ENCODE data around the gene KLRD1.
A peak's percentile ranks its signal among the peaks of the same experiment; 100 is the strongest.

KLRD1 gene, protein sequence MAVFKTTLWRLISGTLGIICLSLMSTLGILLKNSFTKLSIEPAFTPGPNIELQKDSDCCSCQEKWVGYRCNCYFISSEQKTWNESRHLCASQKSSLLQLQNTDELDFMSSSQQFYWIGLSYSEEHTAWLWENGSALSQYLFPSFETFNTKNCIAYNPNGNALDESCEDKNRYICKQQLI

GRCh38 chr12:10307630-10308029 is at the start of gene KLRD1:
TSS of gene KLRD1 (plus strand) at chr12:10307870. CDS start at chr12:10308078, 208 bp downstream.
- Histone ChIP-seq H3K27ac (no peak within 1 kb of the TSS), H3K9ac (no peak within 1 kb of the TSS), H4K20me1 (no peaks in the 10 kb centered on the region), H3K4me3 (no peak within 1 kb of the TSS), H3K9me3 (replicated peaks in 1 of 11) (peaks cover 4 to 8% (median 6%) of the 10 kb centered on the region in 11 experiments), H3K4me2 (no peak within 1 kb of the TSS), H3K4me1 (no peaks in the 10 kb centered on the region), H3K27me3 (no peaks in the 10 kb centered on the region), H3K36me3 (no peaks in the 10 kb centered on the region)
- TF ChIP-seq Cebpa-rat (IDR thresholded peaks at IDR 0.05), result no peak

- no peaks in the 10 kb centered on the region for H4K20me1 ChIP-seq
- no peak overlapping the region for H3K4me2 ChIP-seq
- H3K4me3 ChIP-seq, result no peak overlapping the region
- H3K4me1 ChIP-seq, result no peaks in the 10 kb centered on the region
- H3K9ac ChIP-seq, result no peak overlapping the region
- H3K36me3 ChIP-seq, result no peaks in the 10 kb centered on the region
- no peaks in the 10 kb centered on the region for H3K27me3 ChIP-seq
- no peak overlapping the region for H3K27ac ChIP-seq
- peaks cover 0 to 11% (median 3%) of the 10 kb centered on the region in 11 experiments; a peak in 17 of 22 replicates for H3K9me3 ChIP-seq (replicated peaks in 1 of 11)
- TF ChIP-seq Cebpa-rat (IDR thresholded peaks at IDR 0.05), result no peak
Measured at GRCh38 chr12:10260927-10261326, 46.7 kb upstream of the KLRD1 start.

- H3K4me1 ChIP-seq, result no peaks in the 10 kb centered on the region
- no peak overlapping the region for H3K27ac ChIP-seq
- H3K36me3 ChIP-seq, result no peaks in the 10 kb centered on the region
- no peaks in the 10 kb centered on the region for H3K27me3 ChIP-seq
- H3K4me3 ChIP-seq, result no peak overlapping the region
- no peak overlapping the region for H3K4me2 ChIP-seq
- no peaks in the 10 kb centered on the region for H4K20me1 ChIP-seq
- no peak for TF ChIP-seq Cebpa-rat (IDR thresholded peaks at IDR 0.05)
- no peaks in the 10 kb centered on the region for H3K9me3 ChIP-seq (replicated peaks in 1 of 11)
- H3K9ac ChIP-seq, result no peak overlapping the region
Measured at GRCh38 chr12:10268037-10268436, 39.6 kb upstream of the KLRD1 start.

GRCh38 chr12:10272467-10272866 is 35.2 kb upstream of the KLRD1 start:
- TF ChIP-seq Cebpa-rat (IDR thresholded peaks at IDR 0.05), result peak in 6 of 11 experiments; percentile 47 to 89 (median 74); a peak in 8 of 22 replicates
- no peak overlapping the region for H3K4me3 ChIP-seq
- H3K9me3 ChIP-seq (replicated peaks in 1 of 11), result peaks cover 0 to 4% (median 0%) of the 10 kb centered on the region in 11 experiments; a peak in 1 of 22 replicates
- no peak overlapping the region for H3K9ac ChIP-seq
- no peaks in the 10 kb centered on the region for H3K27me3 ChIP-seq
- H3K4me1 ChIP-seq, result no peaks in the 10 kb centered on the region
- H4K20me1 ChIP-seq, result no peaks in the 10 kb centered on the region
- H3K4me2 ChIP-seq, result no peak overlapping the region
- H3K27ac ChIP-seq, result no peak overlapping the region
- no peaks in the 10 kb centered on the region for H3K36me3 ChIP-seq

DNA sequence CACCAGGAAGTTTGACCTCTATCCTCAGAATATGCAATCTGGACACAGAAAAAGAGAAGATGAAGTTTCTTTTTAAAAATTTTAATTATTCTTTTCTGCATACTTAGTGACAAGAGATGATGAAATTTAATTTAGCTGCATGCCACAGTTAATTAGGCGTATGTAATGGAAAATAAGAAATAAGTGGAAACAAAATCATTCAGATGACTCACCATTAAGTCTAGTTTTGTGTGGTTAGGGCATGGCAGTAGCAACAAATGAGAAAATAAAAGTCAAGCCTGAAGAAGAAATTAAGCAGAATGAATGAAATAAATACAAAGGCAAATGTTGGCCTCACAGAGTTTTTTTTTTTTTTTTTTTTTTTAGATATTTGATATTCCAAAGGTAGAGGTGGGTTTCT is 30.9 kb upstream of the KLRD1 start:
- Histone ChIP-seq H4K20me1 (no peaks in the 10 kb centered on the region), H3K4me2 (no peak overlapping the region), H3K9me3 (replicated peaks in 1 of 11) (peaks cover 0 to 4% (median 0%) of the 10 kb centered on the region in 11 experiments; a peak in 1 of 22 replicates), H3K4me3 (no peak overlapping the region), H3K9ac (no peak overlapping the region), H3K4me1 (no peaks in the 10 kb centered on the region), H3K27ac (no peak overlapping the region), H3K27me3 (no peaks in the 10 kb centered on the region), H3K36me3 (no peaks in the 10 kb centered on the region)
- no peak for TF ChIP-seq Cebpa-rat (IDR thresholded peaks at IDR 0.05)

DNA sequence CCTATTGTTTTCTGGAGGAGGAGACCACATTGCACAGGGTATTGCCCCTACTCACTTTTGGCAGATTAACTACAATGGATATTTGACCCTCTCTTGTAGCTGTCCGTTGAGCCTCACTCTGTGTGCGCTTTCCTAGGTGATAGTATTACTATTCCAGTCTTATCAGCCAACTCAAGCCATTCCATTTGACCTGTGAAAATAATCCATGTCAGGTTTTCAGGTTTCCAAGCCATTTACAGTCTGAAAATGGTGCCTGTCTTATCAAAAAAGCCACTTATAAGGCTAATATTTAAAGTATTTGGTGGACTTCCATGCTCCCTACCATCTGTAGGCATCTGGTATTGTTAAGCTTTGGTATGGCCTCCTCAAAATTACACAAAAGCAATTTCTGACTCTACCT is 29.6 kb upstream of the KLRD1 start:
- Histone ChIP-seq H3K9ac (no peak overlapping the region), H3K36me3 (no peaks in the 10 kb centered on the region), H3K4me3 (no peak overlapping the region), H3K4me2 (no peak overlapping the region), H3K27ac (no peak overlapping the region), H3K27me3 (no peaks in the 10 kb centered on the region), H4K20me1 (no peaks in the 10 kb centered on the region), H3K4me1 (no peaks in the 10 kb centered on the region), H3K9me3 (replicated peaks in 1 of 11) (peaks cover 0 to 4% (median 0%) of the 10 kb centered on the region in 11 experiments; a peak in 1 of 22 replicates)
- no peak for TF ChIP-seq Cebpa-rat (IDR thresholded peaks at IDR 0.05)

- H3K4me2 ChIP-seq, result no peak overlapping the region
- H3K4me1 ChIP-seq, result no peaks in the 10 kb centered on the region
- TF ChIP-seq Cebpa-rat (IDR thresholded peaks at IDR 0.05), result no peak
Measured at GRCh38 chr12:10279937-10280336, 27.7 kb upstream of the KLRD1 start.

DNA sequence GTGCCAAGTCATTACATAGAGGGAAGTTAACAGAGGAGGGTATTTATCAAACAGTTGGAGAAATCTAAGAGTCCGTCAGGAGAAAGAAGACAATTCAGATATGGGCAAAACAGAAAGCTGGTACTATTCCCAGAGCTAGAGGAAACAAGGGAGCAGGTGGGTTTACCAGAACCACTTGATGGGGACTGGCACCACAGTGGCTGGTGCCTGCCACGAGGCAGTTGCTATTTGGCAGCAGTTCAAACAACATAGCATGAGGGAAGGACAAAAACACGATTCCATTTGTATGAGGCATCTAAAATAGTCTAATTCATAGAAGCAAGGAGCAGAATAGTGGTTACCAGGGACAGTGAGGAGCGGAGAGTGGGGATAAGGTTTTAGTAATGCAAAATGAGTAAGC is 24.6 kb upstream of the KLRD1 start:
- H3K4me1 ChIP-seq, result no peaks in the 10 kb centered on the region

More at GRCh38 chr12:10279937-10280336, 27.7 kb upstream of the KLRD1 start:
- Histone ChIP-seq H3K36me3 (no peaks in the 10 kb centered on the region), H3K27ac (no peak overlapping the region), H3K4me3 (no peak overlapping the region), H3K9me3 (replicated peaks in 1 of 11) (peaks cover 0 to 2% (median 0%) of the 10 kb centered on the region in 11 experiments; a peak in 1 of 22 replicates), H4K20me1 (no peaks in the 10 kb centered on the region), H3K9ac (no peak overlapping the region), H3K27me3 (no peaks in the 10 kb centered on the region)

GRCh38 chr12:10285919-10286318 is 21.8 kb upstream of the KLRD1 start:
- Histone ChIP-seq H3K27me3 (no peaks in the 10 kb centered on the region), H3K4me2 (no peak overlapping the region), H3K9me3 (replicated peaks in 1 of 11) (no peaks in the 10 kb centered on the region), H3K27ac (no peak overlapping the region), H3K4me3 (no peak overlapping the region), H3K9ac (no peak overlapping the region), H3K4me1 (no peaks in the 10 kb centered on the region), H4K20me1 (no peaks in the 10 kb centered on the region), H3K36me3 (no peaks in the 10 kb centered on the region)
- TF ChIP-seq Cebpa-rat (IDR thresholded peaks at IDR 0.05), result no peak

More for the DNA sequence above, 24.6 kb upstream of the KLRD1 start:
- no peak overlapping the region for H3K4me2 ChIP-seq
- no peaks in the 10 kb centered on the region for H3K9me3 ChIP-seq (replicated peaks in 1 of 11)
- H3K9ac ChIP-seq, result no peak overlapping the region
- no peaks in the 10 kb centered on the region for H3K36me3 ChIP-seq
- no peak overlapping the region for H3K27ac ChIP-seq
- H3K27me3 ChIP-seq, result no peaks in the 10 kb centered on the region
- no peak overlapping the region for H3K4me3 ChIP-seq
- TF ChIP-seq Cebpa-rat (IDR thresholded peaks at IDR 0.05), result no peak
- H4K20me1 ChIP-seq, result no peaks in the 10 kb centered on the region

DNA sequence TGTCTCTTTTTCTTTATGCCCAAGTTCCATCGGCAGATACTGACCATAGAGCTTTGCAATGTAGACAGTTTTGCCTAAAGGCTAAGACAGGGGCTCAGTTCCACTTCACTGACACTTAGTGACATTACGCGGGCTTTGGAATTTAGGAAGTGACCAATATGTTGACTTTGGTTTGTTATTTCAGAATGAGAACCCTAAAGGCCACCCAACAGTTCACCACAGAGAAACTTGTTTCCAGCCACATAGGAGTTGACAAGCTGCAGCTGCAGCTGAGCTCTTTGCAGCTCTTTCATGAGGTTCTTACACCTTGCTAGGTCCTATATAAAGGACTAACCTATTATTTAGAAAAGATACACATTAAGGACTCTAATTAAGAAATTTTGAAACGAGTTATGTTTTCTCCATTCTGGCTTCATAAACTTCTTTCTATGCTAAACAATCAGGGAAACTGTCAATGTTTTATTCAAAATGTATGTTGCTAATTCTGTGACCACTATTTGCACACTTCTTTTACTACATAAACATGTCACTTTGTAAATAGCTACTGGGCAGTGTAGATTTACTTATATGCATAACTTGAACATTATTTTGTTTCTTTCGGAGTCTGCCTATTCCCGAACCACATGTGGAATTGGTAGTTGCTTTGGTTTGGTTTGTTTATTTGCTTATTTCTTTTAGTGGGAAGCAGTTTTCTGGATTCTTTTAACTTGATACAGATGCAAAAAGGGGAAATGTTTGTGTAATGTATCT is 18.5 kb upstream of the KLRD1 start:
- Histone ChIP-seq H3K27ac (no peak overlapping the region), H3K36me3 (no peaks in the 10 kb centered on the region), H3K4me2 (no peak overlapping the region), H3K4me1 (no peaks in the 10 kb centered on the region), H3K27me3 (no peaks in the 10 kb centered on the region), H4K20me1 (no peaks in the 10 kb centered on the region), H3K9me3 (replicated peaks in 1 of 11) (no peaks in the 10 kb centered on the region), H3K4me3 (no peak overlapping the region), H3K9ac (no peak overlapping the region)
- TF ChIP-seq Cebpa-rat (IDR thresholded peaks at IDR 0.05), result no peak

All from BLaER1 treated with 17β-estradiol and CSF1 and Interleukin-3, amounts not matched to agents 10 nM and 100 nM (cell line).